Sigmoid colon (tissue), 7 donors: ENCODE data around the gene ZNF318. TPM values are rescaled to one million over a fixed set of nuclear protein-coding genes. Genes with fewer than 3 reads are reported as not detected.

Experiments used
- DNase-seq: peaks from one replicate; pipeline ENCODE4 v3.0.0-alpha.2; 2019
- H3K27ac ChIP-seq, 4 donors: fragments of 200-600 bp; sonication (generic); one replicate each; pipeline ENCODE4 v1.5.1; 2016 to 2019; ENCODE audit warnings: mild to moderate bottlenecking in 1 of 4
- H3K27me3 ChIP-seq, 3 donors: fragments of 200-600 bp; sonication (generic); one replicate each; pipeline ENCODE4 v1.5.1; 2019; ENCODE audit warnings: mild to moderate bottlenecking in 1 of 3
- H3K36me3 ChIP-seq, 4 donors: fragments of 200-600 bp; sonication (generic); one replicate each; pipeline ENCODE4 v1.5.1; 2016 to 2019
- H3K4me1 ChIP-seq, 4 donors: fragments of 200-600 bp; sonication (generic); one replicate each; pipeline ENCODE4 v1.5.1; 2017 to 2019
- H3K4me3 ChIP-seq, 4 donors: fragments of 200-600 bp; sonication (generic); one replicate each; pipeline ENCODE4 v1.5.1; 2017 to 2019; ENCODE audit warnings: mild to moderate bottlenecking in 2 of 4, moderate library complexity in 1 of 4
- H3K9me3 ChIP-seq, 4 donors: fragments of 200-600 bp in 3 of 4; sonication (generic) in 3 of 4; one replicate each; pipeline versions ENCODE4 v1.5.1 to v1.6.1; 2013 to 2019
- CTCF ChIP-seq, 4 experiments: fragments of 450-650 bp in 3 of 4; fragments of 200-600 bp in 1 of 4; IDR thresholded peaks; one replicate each; pipeline ENCODE4 v1.5.1; 2016 to 2019; ENCODE audit warnings: antibody characterized with exemption in 4 of 4, mild to moderate bottlenecking in 3 of 4, moderate library complexity in 2 of 4
- EP300 ChIP-seq, 4 donors: sonication (generic); formaldehyde crosslinking; IDR thresholded peaks; one replicate each; pipeline ENCODE4 v1.6.1; 2017; ENCODE audit warnings: antibody characterized with exemption in 4 of 4
- POLR2A ChIP-seq, 2 donors: fragments of 450-650 bp; IDR thresholded peaks; one replicate each; pipeline ENCODE4 v1.6.1; 2016; ENCODE audit warnings: antibody characterized with exemption in 2 of 2, mild to moderate bottlenecking in 2 of 2, moderate library complexity in 2 of 2
- POLR2AphosphoS5 ChIP-seq, 4 donors: sonication (generic); formaldehyde crosslinking; IDR thresholded peaks; one replicate each; pipeline ENCODE4 v1.6.1; 2017; ENCODE audit warnings: antibody characterized with exemption in 4 of 4
- WGBS, 2 donors: extraction: QIAGEN DNeasy Blood & Tissue Kit; methylation state at CpG; one replicate each; pipeline ENCODE4 v1.1.7; 2013; 5-methylcytosine and 5-hydroxymethylcytosine counted together
- intact Hi-C: fragments of 100-400 bp; cut with DNase I; formaldehyde crosslinking; loops from one replicate; pipeline ENCODE4 v1.15.1; 2023
- polyA plus RNA-seq, 3 donors: library from polyadenylated mRNA; stranded (reverse); fragments of 200-250 nt; gene quantifications; one replicate each; pipeline ENCODE4 v1.2.3, GENCODE V29; 2013
- total RNA-seq, 4 donors: library from RNA; depleted of rRNA; stranded (reverse); fragments of >200 nt; gene quantifications; one replicate each; pipeline ENCODE4 v1.1.0, GENCODE V29; 2016
- donor health status: healthy with polysubstance abuse.
- donor health status: Bipolar disorder and iron deficiency.
- donor health status: healthy.

The ZNF318 gene
- total and polyA plus RNA-seq, 7 donors: 2.1 to 19.1 (median 12.7) TPM

GRCh38 chr6:43308101-43308989 is 61.1 kb downstream of the ZNF318 start, which contains the start of gene CRIP3:
Gene CRIP3 (minus strand): TSS chr6:43308826. CDS start chr6:43308792, 34 bp downstream.
- intact Hi-C loops: no loop called here
- TF ChIP-seq EP300 (IDR thresholded peaks at IDR 0.05) (no peak), POLR2A (IDR thresholded peaks at IDR 0.05) (no peak), CTCF (IDR thresholded peaks at IDR 0.05) (no peak), POLR2AphosphoS5 (IDR thresholded peaks at IDR 0.05) (no peak)
- WGBS, 2 donors: 12 to 40% methylated on average over 39 of the region's 39 CpGs

DNA sequence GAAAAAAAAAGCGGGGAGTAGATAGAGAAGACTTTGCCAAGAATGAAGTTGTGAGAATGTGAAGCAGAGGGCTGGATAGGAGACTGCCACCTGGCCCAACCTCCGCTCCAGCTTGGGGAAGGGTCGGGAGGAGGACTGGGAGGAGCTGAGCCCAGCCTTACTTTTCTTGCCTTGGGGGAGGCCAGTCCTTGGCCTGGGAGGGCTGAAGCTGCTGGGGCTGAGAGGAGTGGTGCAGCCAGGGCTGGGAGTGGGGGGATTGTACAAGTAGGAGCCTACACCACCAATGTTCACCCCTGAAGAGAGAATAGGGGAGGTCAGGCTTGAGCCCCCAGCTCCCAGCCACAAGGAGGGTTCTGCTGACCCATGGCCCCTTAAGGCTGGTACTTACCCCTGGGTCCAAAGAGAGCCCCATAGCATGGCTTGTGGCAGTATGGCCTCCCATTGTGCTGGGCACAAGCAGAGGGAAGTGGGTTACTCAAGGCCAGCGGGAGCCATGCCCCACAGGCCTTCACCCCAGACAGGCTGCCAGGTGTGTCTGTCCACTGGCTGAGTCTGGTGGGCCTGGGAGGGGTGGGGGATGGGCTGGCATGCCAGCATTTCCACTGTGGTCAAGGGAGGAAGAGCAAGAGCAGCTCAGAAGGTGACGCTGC is 61.9 kb downstream of the ZNF318 start:
- Histone ChIP-seq H3K27ac (no peak overlapping the region), H3K27me3 (peaks cover 0 to 22% (median 0%) of the 10 kb centered on the region in 3 donors), H3K4me1 (peaks cover 0 to 13% (median 8%) of the 10 kb centered on the region in 4 donors), H3K36me3 (no peaks in the 10 kb centered on the region), H3K4me3 (no peak overlapping the region), H3K9me3 (no peaks in the 10 kb centered on the region)
- DNase-seq: no peak
- TF ChIP-seq CTCF (IDR thresholded peaks at IDR 0.05) (no peak), POLR2AphosphoS5 (IDR thresholded peaks at IDR 0.05) (no peak), EP300 (IDR thresholded peaks at IDR 0.05) (no peak), POLR2A (IDR thresholded peaks at IDR 0.05) (no peak)
- WGBS, 2 donors: 88 to 93% methylated on average over 5 of the region's 5 CpGs
- intact Hi-C loops: no loop called here

More at GRCh38 chr6:43308101-43308989, 61.1 kb downstream of the ZNF318 start, which contains the start of gene CRIP3:
- Histone ChIP-seq H3K36me3 (no peaks in the 10 kb centered on the region), H3K4me3 (peak within 1 kb of the TSS in 3 of 4 donors; percentile 19 to 33 (median 33)), H3K27ac (no peak within 1 kb of the TSS), H3K9me3 (no peaks in the 10 kb centered on the region), H3K4me1 (peaks cover 0 to 13% (median 8%) of the 10 kb centered on the region in 4 donors), H3K27me3 (peaks cover 0 to 22% (median 0%) of the 10 kb centered on the region in 3 donors)
- no peak for DNase-seq

GRCh38 chr6:43306086-43306485 is 63.4 kb downstream of the ZNF318 start:
- TF ChIP-seq CTCF (IDR thresholded peaks at IDR 0.05) (no peak), POLR2AphosphoS5 (IDR thresholded peaks at IDR 0.05) (no peak), POLR2A (IDR thresholded peaks at IDR 0.05) (no peak), EP300 (IDR thresholded peaks at IDR 0.05) (no peak)
- Histone ChIP-seq H3K4me3 (no peak overlapping the region), H3K4me1 (peaks cover 0 to 13% (median 8%) of the 10 kb centered on the region in 4 donors), H3K9me3 (no peaks in the 10 kb centered on the region), H3K27me3 (peaks cover 0 to 22% (median 0%) of the 10 kb centered on the region in 3 donors), H3K27ac (no peak overlapping the region), H3K36me3 (no peaks in the 10 kb centered on the region)
- DNase-seq: no peak
- intact Hi-C loops: no loop called here
- WGBS, 2 donors: 95 to 96% methylated on average over 7 of the region's 7 CpGs

DNA sequence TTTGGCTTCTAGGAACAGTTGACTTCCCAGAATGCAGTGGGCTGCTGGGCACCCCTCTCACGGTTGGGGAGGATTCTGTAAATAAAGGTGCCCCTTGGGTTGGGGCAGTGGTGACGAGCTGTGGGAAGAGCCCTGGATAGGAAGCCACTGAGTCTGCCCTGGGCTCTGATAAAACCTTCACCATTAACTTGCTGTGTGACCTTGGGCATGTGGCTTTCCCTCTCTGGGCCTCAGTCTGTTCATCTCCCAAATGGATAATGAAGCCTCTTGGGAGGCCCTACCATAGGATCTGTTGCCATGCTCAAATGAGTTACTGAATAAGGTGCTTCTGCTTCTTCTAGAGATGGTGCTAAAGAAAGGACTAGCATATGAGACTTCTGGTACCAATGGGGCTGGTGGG is 64.6 kb downstream of the ZNF318 start:
- intact Hi-C loops: no loop called here
- TF ChIP-seq POLR2A (IDR thresholded peaks at IDR 0.05) (no peak), POLR2AphosphoS5 (IDR thresholded peaks at IDR 0.05) (no peak), CTCF (IDR thresholded peaks at IDR 0.05) (no peak), EP300 (IDR thresholded peaks at IDR 0.05) (no peak)
- Histone ChIP-seq H3K36me3 (no peaks in the 10 kb centered on the region), H3K27ac (no peak overlapping the region), H3K9me3 (no peaks in the 10 kb centered on the region), H3K4me1 (peaks cover 0 to 13% (median 8%) of the 10 kb centered on the region in 4 donors), H3K27me3 (peaks cover 0 to 34% (median 0%) of the 10 kb centered on the region in 3 donors), H3K4me3 (no peak overlapping the region)
- DNase-seq: no peak
- WGBS, 2 donors: 88 to 93% methylated on average over 2 of the region's 2 CpGs
